Left colon (tissue), 2 donors: Measurements from ENCODE around the gene PFKL. TPM values are rescaled to one million over a fixed set of nuclear protein-coding genes. Genes with fewer than 3 reads are reported as not detected.
"Not testable (repeated sequence)": the region's sequence is repeated elsewhere in the genome, so short reads cannot be mapped to it uniquely, and the experiment has no call there.

Experiments
- ATAC-seq: fragments of 200-7000 bp; cut with Tn5 transposase; one replicate; pipeline ENCODE4 v1.9.1; 2020; ENCODE audit warnings: mild to moderate bottlenecking, moderate library complexity
- DNase-seq, 2 donors: peaks; one replicate each; pipeline ENCODE4 v3.0.0-alpha.2; 2020
- intact Hi-C, 2 donors: fragments of 100-400 bp; cut with DNase I in 1 of 2; cut with micrococcal nuclease in 1 of 2; formaldehyde crosslinking; loops; one replicate each; pipeline versions ENCODE4 v1.11.2 to v1.14.0; 2022; cut with DNase I, micrococcal nuclease
- total RNA-seq, 2 donors: library from RNA; stranded (reverse); fragmentation: NEBNext Ultra II Directional; extraction: Animal tissue kit (Norgen Biotek cat#: 25700); gene quantifications; one replicate each; pipeline ENCODE4 v1.2.1, GENCODE V29; 2021
- donor health status: DM: no; HTN: no; CAD: no.
- donor health status: DM: yes; HTN: yes; CAD: no.

The PFKL gene
- total RNA-seq, 2 donors from 2014 or later, result 239 to 245 TPM

DNA sequence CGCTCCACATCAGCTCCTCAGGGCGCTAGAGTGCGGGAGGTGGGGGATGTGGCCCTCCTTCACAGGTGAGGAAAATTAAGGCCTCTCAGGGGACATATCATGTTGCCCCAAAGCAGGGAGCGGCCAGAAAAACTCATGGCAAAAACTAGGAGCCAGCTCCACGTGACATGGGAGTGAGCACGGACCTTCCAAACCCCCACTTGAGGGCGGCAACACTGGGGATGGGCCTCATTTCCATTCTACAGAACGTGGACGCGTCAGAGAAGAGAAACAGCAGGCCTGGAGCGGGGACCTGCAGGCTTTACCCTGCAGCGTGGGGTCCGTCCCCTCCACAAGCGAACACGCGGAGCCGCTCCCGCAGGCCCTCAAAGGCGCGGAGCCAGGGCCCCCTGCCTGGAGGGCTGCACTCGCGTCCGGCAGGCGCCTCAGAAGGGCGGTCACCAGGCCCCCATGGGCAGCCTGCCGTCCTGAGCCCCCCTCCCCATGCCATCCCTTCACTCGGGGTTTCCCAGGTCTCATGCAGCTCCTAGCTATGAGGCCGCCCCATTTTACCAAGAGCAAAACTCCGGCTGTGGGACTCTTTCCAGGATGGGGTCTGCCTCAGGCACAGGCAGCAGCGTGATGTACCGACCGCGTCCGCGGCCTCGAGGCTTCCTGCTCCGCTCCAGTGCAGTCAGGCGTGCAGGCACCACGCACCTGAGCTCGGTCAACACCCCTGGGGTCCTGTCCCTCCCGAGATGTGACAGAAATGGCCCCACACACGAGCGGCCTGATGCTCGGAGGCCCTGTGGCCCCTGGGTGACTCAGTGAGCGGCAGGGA lies 33.9 kb downstream of the PFKL start:
- ATAC-seq (no peak), DNase-seq (no peak)
- intact Hi-C loops, result no loop called here

DNA sequence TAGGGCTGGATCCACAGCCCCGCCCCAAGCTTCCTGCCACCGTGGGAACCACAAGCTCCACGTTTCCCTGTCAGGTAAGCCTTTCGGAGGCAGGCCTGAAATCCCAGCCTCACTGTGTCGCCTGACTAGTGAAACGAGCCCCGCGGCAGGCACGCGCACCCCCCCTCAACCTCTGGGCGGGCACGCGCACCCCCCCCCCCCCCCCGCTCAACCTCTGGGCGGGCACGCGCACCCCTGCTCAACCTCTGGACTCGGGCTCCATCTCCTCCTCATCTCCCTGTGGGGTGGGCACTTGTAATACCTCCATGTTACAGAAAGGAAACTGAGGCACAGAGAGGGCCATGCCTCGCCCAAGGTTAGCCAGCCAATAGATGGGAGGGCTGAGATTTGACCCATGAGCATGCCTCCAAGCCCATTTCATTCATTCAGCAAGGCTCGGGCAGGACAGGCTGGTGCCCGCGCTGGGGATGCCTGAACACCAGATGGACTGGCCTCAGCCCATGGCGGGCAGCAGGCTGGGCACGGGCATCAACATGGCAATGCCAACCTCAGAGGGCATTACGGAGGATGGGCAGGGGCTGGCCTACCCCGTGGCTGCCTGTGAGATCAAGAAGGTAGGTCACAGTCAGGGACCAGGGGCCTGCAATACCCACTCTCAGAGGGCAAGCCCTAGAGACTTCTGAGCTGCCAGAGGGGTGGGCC lies 34.6 kb downstream of the PFKL start:
- intact Hi-C loops, result no loop called here
- ATAC-seq (no peak), DNase-seq (no peak)

DNA sequence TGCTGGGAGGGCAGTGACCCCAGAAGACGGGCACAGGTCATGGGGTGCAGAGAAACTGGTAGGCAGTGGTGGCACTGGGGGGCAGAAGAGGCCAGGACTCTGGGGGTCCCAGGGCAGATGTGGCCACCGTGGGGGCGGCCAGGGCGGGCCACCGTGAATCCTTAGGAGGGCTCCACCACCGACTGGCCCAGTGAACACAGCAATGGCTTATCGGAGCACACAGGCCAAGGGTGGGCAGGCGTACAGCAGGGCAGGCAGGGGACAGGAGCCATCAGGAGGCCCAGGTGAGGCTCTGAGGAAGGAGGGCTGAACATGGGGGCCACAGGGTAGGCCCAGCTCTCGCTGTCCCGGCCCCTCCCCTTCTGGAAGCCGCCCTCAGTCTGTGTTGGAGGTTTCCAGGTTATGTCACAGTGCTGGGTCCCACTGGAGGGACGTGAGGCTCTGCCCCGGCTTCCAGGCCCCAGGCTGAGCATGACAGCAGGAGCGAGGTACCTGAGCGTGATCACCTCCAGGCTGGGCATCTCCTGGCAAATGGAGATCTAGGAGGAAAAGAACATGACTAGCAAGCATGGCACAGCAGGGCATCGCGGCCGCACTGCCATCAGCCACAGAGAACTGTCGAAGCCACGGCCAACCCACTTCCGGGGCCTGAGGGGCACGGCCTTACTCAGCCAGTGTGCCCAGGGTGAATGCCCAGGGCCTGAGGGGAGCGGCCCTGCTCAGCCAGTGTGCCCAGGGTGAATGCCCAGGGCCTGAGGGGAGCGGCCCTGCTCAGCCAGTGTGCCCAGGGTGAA lies 35.6 kb downstream of the PFKL start:
- intact Hi-C loops, result no loop called here
- no peak for DNase-seq
- ATAC-seq, result no peak

- DNase-seq (no peak), ATAC-seq (no peak)
- intact Hi-C loops, result no loop called here
Measured at GRCh38 chr21:44337449-44337848, 37.6 kb downstream of the PFKL start.

DNA sequence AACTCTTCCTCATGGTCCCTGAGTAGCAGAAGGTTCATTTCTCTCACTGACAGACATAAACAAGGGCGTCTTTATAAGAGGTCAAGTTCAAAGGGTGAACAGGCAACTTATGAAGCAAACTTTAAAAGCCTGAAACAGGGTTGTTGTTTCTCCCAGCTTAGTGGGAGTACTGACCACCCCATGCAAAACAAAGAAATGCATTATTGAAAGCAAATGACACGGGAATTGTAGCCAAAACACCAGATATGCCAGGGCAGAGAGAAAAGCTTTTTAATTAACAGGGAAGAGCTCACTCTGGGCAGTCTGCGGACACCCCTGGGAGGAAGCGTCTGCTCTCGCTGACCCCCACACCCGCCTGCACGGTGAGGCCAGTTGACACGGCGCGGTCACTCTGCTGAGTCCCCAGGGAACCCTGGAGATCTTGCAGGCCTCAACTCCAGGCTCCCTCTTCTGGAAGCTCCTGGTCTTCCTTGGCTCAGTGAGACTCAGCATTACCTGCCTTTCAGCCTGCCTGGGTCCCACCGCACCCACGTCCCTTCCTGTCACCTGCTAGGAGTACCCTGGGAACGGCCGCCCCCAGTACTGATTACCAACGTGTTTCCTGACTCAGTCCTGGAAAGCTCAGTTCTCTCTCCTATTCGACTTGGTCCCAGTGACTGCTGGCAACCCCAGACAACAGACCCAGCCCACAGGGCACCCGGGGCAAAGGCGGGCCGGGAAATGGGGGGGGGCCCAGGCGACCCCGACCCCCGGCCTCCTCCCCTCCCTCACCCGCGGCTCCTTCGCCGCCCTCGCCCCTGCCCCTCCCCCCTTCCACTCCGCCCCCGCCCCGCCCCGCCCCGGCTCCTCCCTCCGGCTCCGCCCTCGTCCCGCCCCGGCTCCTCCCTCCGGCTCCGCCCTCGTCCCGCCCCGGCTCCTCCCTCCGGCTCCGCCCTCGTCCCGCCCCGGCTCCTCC lies 38.4 kb downstream of the PFKL start:
- DNase-seq, result peak; percentile 68 to 82
- intact Hi-C loops, result no loop called here
- ATAC-seq, result peak; percentile 47

DNA sequence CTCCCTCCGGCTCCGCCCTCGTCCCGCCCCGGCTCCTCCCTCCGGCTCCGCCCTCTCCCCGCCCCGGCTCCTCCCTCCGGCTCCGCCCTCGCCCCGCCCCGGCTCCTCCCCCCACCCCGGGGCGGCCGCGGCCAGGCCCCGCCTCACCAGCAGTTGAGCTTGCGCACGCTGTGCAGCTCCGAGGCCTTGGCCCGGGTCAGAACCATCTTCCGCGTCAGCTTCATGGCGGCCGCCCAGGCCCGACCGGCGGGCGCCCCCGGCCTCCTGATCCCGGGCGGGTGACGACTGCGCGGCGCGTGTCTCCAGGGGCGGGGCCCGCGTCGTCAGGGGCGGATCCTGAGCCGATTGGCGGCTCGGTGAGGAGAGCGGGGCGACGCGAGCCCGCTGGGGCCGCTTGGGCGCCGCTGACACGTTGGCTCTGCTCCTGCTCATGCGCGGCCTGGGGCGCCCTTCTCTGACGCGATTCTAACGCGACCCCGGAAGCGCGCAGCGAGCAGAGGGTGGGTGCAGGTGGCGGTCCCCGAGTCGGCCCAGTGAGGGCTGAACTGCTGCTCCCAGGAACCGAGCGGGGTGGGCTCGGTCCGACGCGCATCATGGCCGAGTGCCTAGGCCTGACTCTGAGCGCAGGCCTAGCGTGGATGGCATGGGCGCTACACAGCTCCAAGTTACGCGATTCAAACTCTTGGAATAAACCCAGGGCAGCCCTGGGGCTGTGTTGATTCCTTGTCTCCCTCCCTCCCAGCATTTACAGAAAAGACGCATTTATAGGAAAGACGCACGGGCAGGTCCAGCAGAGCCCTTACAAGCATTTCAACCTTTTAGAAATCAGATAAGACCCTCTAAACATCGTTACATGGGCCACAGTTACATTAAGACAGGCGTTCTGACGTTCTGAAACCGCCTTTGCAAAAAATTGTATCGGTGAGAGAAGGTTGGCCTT lies 39.4 kb downstream of the PFKL start, which contains the start of gene CFAP410:
TSS of gene CFAP410 (minus strand) at position 420 of the 940 bp plus-strand sequence. CDS start at position 224, 196 bp downstream.
- intact Hi-C loops, result no loop called here

DNA sequence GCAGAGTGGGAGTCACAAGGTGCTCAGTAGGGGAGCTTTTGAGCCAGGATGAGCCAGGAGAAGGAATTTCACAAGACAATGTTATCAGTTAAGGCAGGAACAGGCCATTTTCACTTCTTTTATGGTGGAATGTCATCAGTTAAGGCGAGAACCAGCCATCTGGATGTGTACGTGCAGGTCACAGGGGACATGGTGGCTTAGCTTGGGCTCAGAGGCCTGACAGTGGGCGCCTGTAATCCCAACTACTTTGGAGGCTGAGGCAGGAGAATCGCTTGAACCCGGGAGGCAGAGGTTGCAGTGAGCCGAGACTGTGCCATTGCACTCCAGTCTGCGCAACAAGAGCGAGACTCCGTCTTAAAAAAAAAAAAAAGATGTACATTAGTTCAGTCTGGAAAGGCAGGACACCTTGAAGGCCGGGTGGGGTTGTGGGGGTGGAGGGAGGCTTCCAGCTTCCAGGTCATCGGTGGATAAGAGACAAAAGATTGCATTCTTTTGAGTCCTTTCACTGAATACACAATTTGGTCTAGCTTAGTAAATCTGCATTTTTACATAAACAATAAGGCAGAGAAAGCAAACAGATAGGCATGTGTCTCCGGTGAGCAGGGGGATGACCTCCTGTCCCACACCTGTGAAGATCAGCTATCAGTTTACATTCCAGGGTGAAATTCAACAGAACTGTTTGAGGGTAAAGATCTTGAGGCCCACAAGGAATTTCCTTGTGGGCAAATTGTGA lies 42.0 kb downstream of the PFKL start:
- not testable (repeated sequence) for DNase-seq, ATAC-seq
- intact Hi-C loops, result loop anchor here in 1 of 2 donors (10.0 kb wide), 1 partner anchor 143 kb away; no protein-coding TSS in a partner anchor

More for the DNA sequence above, 39.4 kb downstream of the PFKL start, which contains the start of gene CFAP410:
- ATAC-seq (peak; percentile 82), DNase-seq (peak; percentile 92 to 94)

DNA sequence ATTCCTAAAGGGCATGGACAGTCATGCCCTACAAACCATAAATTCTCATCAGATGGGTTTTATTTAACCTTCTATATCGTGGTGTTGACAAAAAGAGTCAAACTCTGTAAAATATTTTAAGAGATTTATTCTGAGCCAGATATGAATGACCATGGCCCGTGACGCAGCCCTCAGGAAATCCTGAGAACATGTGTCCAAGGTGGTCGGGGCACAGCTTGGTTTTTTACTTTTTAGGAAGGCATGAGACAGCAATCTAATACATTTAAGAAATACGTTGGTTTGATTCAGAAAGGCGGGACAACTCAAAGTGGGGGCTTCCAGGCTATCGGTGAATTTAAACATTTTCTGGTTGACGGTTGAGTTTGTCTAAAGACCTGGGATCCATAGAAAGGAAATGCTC lies 43.1 kb downstream of the PFKL start:
- not testable (repeated sequence) for ATAC-seq, DNase-seq
- intact Hi-C loops, result loop anchor here in 1 of 2 donors (10.0 kb wide), 1 partner anchor 142 kb away; no protein-coding TSS in a partner anchor

- ATAC-seq (no peak), DNase-seq (no peak)
- intact Hi-C loops, result loop anchor here in 1 of 2 donors (10.0 kb wide), 1 partner anchor 140 kb away; no protein-coding TSS in a partner anchor
Measured at GRCh38 chr21:44344541-44345183, 44.8 kb downstream of the PFKL start.

DNA sequence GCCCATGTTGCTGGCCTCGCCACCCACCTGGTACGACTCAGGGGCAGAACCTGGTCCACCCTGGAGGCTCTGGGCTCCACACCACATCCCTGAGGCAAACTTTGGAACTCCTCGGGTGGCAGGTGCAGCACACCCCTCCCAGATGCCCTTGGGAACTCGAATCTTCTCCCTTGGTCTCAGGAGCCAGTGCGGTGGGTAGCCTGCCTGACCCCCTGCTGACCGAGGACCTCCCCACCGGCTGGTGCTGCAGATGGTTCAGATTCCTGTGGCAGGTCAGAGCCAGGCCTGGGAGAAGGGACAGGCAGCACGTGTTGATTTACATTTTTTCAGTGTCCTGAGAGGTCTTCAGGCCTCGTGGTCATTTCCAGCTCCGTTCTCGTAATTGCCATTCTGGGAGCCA lies 45.6 kb downstream of the PFKL start:
- ATAC-seq, result no peak
- intact Hi-C loops, result loop anchor here in 1 of 2 donors (10.0 kb wide), 1 partner anchor 139 kb away; no protein-coding TSS in a partner anchor
- no peak for DNase-seq

DNA sequence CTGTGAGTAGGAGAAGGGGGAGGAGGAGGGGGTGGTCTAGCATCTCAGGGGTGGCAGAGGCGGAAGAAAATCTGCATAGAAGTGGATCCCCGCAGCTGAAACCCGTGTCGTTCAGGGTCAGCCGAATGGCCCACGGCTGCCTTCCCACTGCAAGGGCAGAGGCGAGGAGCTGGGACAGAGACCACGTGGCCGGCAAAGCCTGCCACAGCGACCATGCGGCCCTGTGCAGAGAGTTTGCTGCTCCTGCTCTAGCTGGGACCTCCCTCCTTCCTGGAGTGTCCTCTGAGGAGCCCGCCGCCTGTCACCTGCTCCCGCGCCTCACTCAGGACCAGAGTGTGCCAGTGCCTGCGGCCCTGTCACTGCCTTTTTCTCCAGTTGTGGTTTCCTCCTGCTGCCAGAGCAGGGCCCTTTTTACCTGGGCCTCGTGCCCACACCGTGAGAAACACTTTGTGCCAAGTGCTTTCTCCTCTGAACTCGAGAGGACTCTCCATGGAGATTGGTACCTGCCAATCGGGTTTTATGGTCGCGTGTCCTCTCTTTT lies 48.1 kb downstream of the PFKL start:
- ATAC-seq (peak; percentile 67), DNase-seq (no peak)
- intact Hi-C loops, result loop anchor here in 1 of 2 donors (10.0 kb wide), 1 partner anchor 137 kb away; no protein-coding TSS in a partner anchor

GRCh38 chr21:44348861-44349260 lies 49.0 kb downstream of the PFKL start:
- ATAC-seq (peak; percentile 33), DNase-seq (no peak)
- intact Hi-C loops, result loop anchor here in 1 of 2 donors (10.0 kb wide), 1 partner anchor 136 kb away; no protein-coding TSS in a partner anchor

DNA sequence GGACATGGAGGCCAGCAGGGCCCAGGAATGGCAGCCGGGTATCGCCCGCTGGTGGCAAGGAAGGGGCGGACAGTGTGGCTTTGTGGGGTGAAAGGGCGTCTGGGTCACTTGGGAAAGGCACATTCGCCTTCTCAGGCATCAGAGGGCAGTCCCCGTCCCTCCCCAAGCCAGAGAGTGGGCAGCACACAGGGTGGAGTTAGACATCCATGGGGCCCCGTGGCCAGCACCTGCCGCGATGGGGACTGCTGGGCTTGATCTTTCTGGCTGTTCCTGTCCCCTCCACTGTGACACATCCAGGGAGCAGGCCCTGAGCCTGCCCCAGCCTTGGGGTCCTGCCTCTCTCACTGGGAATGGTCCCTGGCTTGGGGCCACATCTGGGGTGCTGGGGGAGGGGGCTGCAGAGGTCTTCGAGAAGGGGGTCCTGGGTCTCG lies 49.6 kb downstream of the PFKL start:
- intact Hi-C loops, result loop anchor here in 1 of 2 donors (10.0 kb wide), 1 partner anchor 135 kb away; no protein-coding TSS in a partner anchor
- ATAC-seq (no peak), DNase-seq (no peak)

- no peak for DNase-seq
- intact Hi-C loops, result loop anchor here in 1 of 2 donors (10.0 kb wide), 1 partner anchor 135 kb away; no protein-coding TSS in a partner anchor
Measured at GRCh38 chr21:44349847-44350772, 50.3 kb downstream of the PFKL start.

More at GRCh38 chr21:44349847-44350772, 50.3 kb downstream of the PFKL start:
- no peak for ATAC-seq
